ENCODE results near the gene ADGRF5.

ADGRF5 gene

DNA sequence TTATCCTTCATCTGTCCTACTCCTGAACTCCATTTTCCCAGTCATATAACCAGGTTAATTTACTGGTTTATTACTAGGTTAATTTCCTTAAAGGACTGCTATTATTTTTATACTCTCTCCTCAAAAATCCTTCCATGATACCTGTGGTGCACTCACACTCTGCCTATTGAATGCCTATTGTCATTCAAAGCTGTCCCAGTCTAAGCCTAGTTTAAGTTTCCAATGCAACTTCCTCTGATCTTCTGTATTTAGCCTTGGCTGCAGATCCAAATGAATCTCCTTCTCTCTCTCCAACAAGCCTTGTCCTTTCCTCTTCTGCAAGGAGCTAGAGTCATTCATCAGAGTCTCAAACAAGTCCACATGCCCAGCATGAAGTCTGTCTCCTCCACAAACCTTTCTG is 41.3 kb upstream of the ADGRF5 start:
- TF ChIP-seq CTCF (IDR thresholded peaks at IDR 0.05; ENCODE audit: low read depth, low read length): no peak
- H3K4me3 ChIP-seq (replicated peaks in 1 of 2; ENCODE audit: low read depth in 2 of 2, low read length in 2 of 2): no peak overlapping the region
- no peak for DNase-seq (ENCODE audit: low read depth in 2 of 2)

- H3K4me3 ChIP-seq (replicated peaks in 1 of 2; ENCODE audit: low read depth in 2 of 2, low read length in 2 of 2): no peak overlapping the region
- no peak for TF ChIP-seq CTCF (IDR thresholded peaks at IDR 0.05; ENCODE audit: low read depth, low read length)
- DNase-seq (ENCODE audit: low read depth in 2 of 2): no peak
These were observed 40.0 kb upstream of the ADGRF5 start for GRCh38 chr6:46961711-46962110.

DNA sequence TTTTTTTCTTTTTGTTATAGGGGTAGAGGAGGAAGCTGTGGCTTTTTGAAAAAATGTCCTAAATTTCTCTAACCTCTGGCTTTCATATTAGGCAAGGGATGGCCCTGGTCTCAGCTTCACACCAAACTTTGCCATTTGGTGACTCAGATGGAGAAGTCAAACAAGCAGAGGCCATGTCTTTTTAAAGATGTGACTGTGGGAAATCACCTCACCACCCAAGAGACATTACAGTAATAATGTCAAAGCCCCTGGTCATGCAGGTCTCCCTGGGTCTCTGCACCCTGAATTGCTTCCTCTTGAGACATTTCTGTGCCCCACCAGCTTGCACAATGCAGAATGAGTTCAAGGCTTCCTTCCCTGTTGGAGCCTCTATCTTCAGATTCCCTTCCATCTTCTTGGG is 39.5 kb upstream of the ADGRF5 start:
- H3K4me3 ChIP-seq (replicated peaks in 1 of 2; ENCODE audit: low read depth in 2 of 2, low read length in 2 of 2): no peak overlapping the region
- DNase-seq (ENCODE audit: low read depth in 2 of 2): no peak
- no peak for TF ChIP-seq CTCF (IDR thresholded peaks at IDR 0.05; ENCODE audit: low read depth, low read length)

DNA sequence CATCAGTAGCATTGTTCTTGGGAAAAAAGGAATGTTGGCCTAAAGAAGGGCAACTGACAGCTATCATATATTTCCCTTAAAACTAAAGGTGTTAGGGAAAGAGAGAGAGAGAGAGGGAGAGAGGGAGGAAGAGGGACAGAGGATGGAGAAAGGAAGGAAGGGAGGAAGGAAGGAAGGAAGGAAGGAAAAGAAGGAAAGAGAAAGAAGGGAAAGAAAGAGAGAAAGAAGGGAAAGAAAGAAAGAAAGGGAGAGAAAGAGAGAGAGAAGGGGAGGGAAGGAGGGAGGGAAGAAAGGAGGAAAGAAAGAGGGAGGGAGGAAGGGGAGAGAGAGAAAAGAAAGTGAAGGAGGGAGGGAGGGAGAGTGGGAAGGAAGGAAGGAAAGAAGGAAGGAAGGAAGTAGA is 37.7 kb upstream of the ADGRF5 start:
- TF ChIP-seq CTCF (IDR thresholded peaks at IDR 0.05; ENCODE audit: low read depth, low read length): no peak
- no peak for DNase-seq (ENCODE audit: low read depth in 2 of 2)
- H3K4me3 ChIP-seq (replicated peaks in 1 of 2; ENCODE audit: low read depth in 2 of 2, low read length in 2 of 2): no peak overlapping the region

- H3K4me3 ChIP-seq (replicated peaks in 1 of 2; ENCODE audit: low read depth in 2 of 2, low read length in 2 of 2): no peak overlapping the region
- TF ChIP-seq CTCF (IDR thresholded peaks at IDR 0.05; ENCODE audit: low read depth, low read length): no peak
- no peak for DNase-seq (ENCODE audit: low read depth in 2 of 2)
These were observed 34.7 kb upstream of the ADGRF5 start for GRCh38 chr6:46956409-46956808.

DNA sequence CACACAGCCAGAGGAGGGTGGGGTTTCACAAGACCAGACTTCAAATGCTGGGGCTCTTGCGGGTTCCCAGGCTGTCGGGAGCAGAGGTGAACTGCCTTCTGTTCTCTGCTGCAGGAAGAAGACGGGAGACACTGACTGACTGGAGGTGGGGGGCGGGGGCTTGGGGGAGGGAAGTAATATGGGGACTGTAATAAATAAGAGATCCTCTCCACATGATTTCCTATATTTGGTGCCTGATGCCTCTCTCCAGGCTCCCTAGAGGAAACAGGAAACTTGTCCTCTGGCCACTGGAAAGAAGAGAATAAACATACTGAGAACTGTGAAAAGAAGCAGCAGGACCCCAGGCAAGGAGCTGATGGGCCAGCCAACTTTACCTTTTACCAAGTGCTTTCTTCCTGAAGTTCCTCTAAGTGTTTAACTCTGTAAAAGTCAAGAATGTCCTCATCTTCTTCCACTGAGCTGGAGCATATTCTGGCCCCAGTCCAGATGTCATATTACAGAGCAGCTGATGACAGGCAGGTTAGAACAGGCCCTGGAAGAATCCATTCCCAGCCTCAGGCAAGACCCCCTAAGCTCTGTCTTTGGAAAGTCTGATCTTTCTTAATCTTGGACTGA is 33.2 kb upstream of the ADGRF5 start:
- no peak overlapping the region for H3K4me3 ChIP-seq (replicated peaks in 1 of 2; ENCODE audit: low read depth in 2 of 2, low read length in 2 of 2)
- TF ChIP-seq CTCF (IDR thresholded peaks at IDR 0.05; ENCODE audit: low read depth, low read length): no peak
- peak in 1 of 2 donors; percentile 25 for DNase-seq (ENCODE audit: low read depth in 2 of 2)

DNA sequence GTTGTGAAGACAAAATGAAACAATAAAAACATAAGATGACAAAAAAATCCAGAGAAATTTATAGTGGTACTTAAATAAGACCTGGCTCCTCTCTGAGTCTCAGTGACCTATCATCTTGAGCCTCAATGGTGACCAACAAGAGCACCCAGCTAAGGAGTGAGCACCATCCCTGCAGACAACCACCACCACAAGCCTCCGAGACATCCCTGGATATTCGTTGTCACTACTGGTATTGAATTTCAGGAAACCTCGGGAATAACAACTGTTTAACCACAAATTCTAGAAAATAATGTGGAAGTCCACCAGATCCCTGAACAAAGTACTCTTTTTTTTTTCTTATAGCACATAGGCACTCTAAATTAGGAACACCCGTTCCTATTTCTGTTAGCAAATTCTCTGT is 32.2 kb upstream of the ADGRF5 start:
- no peak overlapping the region for H3K4me3 ChIP-seq (replicated peaks in 1 of 2; ENCODE audit: low read depth in 2 of 2, low read length in 2 of 2)
- TF ChIP-seq CTCF (IDR thresholded peaks at IDR 0.05; ENCODE audit: low read depth, low read length): no peak
- no peak for DNase-seq (ENCODE audit: low read depth in 2 of 2)
